Liver (tissue), 9 donors: Measurements from ENCODE around the gene ARHGEF25. TPM values are rescaled to one million over a fixed set of nuclear protein-coding genes. Genes with fewer than 3 reads are reported as not detected.

ENCODE experiments used
- DNase-seq: peaks from one replicate; pipeline ENCODE4 v3.0.0-alpha.2; 2017; ENCODE audit warnings: low spot score
- H3K27ac ChIP-seq, 2 donors: one replicate each; pipeline ENCODE4 v1.7.0; 2013; ENCODE audit warnings: inconsistent platforms in 2 of 2, low read length in 2 of 2, control low read depth in 1 of 2, low read depth in 1 of 2, mild to moderate bottlenecking in 1 of 2
- H3K27me3 ChIP-seq, 4 donors: one replicate each; pipeline versions ENCODE4 v1.6.1 to v1.7.0; 2013; ENCODE audit warnings: low read length in 3 of 4, inconsistent platforms in 1 of 4, mild to moderate bottlenecking in 1 of 4, moderate library complexity in 1 of 4; ENCODE audit not compliant: control insufficient read depth in 4 of 4, insufficient read depth in 4 of 4
- H3K36me3 ChIP-seq, 4 donors: one replicate each; pipeline versions ENCODE4 v1.6.1 to v1.7.0; 2013; ENCODE audit warnings: low read length in 3 of 4, mild to moderate bottlenecking in 3 of 4, low read depth in 1 of 4, moderate library complexity in 1 of 4; ENCODE audit not compliant: control insufficient read depth in 4 of 4, insufficient read depth in 3 of 4
- H3K4me1 ChIP-seq, 4 donors: one replicate each; pipeline versions ENCODE4 v1.6.1 to v1.7.0; 2013; ENCODE audit warnings: low read length in 3 of 4, mild to moderate bottlenecking in 3 of 4, moderate library complexity in 1 of 4; ENCODE audit not compliant: control insufficient read depth in 4 of 4, insufficient read depth in 4 of 4
- H3K4me3 ChIP-seq, 3 donors: one replicate each; pipeline versions ENCODE4 v1.6.1 to v1.7.0; 2013; ENCODE audit warnings: low read length in 3 of 3, control low read depth in 1 of 3, low read depth in 1 of 3, mild to moderate bottlenecking in 1 of 3
- H3K9ac ChIP-seq, 2 donors: one replicate each; pipeline ENCODE4 v1.7.0; 2013; ENCODE audit warnings: low read length in 2 of 2, mild to moderate bottlenecking in 2 of 2, moderate library complexity in 2 of 2, control low read depth in 1 of 2, low read depth in 1 of 2
- H3K9me3 ChIP-seq, 4 donors: one replicate each; pipeline versions ENCODE4 v1.6.1 to v1.7.0; 2013; ENCODE audit warnings: low read length in 3 of 4; ENCODE audit not compliant: control insufficient read depth in 4 of 4
- ATF3 ChIP-seq: IDR thresholded peaks from 2 replicates; pipeline ENCODE4 v1.6.1; 2016; ENCODE audit warnings: antibody characterized with exemption
- CTCF ChIP-seq: fragments of 150-350 bp; IDR thresholded peaks from 2 replicates; pipeline ENCODE4 v1.5.1; 2017; ENCODE audit warnings: improper control_type of control experiment, low read depth, low read length; ENCODE audit not compliant: missing input control
- EGR1 ChIP-seq, 2 donors: IDR thresholded peaks; 2 replicates each; pipeline ENCODE4 v1.6.1; 2016 to 2018; ENCODE audit warnings: antibody characterized with exemption in 2 of 2, low read depth in 2 of 2
- FOXA1 ChIP-seq: IDR thresholded peaks from 2 replicates; pipeline ENCODE4 v1.6.1; 2016; ENCODE audit warnings: antibody characterized with exemption
- FOXA2 ChIP-seq: IDR thresholded peaks from 2 replicates; pipeline ENCODE4 v1.6.1; 2016; ENCODE audit warnings: antibody characterized with exemption
- GABPA ChIP-seq, 2 donors: IDR thresholded peaks in 1 of 2; conservative IDR thresholded peaks in 1 of 2; 2 replicates each; pipeline ENCODE4 v1.6.1; 2016; ENCODE audit warnings: antibody characterized with exemption in 2 of 2, mild to moderate bottlenecking in 1 of 2, moderate library complexity in 1 of 2
- HNF4A ChIP-seq, 2 donors: conservative IDR thresholded peaks; 2 replicates each; pipeline ENCODE4 v1.6.1; 2016; ENCODE audit warnings: antibody characterized with exemption in 2 of 2, mild to moderate bottlenecking in 2 of 2
- HNF4G ChIP-seq: IDR thresholded peaks from 2 replicates; pipeline ENCODE4 v1.6.1; 2016; ENCODE audit warnings: antibody characterized with exemption
- JUND ChIP-seq, 2 donors: IDR thresholded peaks; 2 replicates each; pipeline ENCODE4 v1.6.1; 2016; ENCODE audit warnings: antibody characterized with exemption in 2 of 2
- RAD21 ChIP-seq, 2 donors: IDR thresholded peaks; 2 replicates each; pipeline ENCODE4 v1.6.1; 2016; ENCODE audit warnings: antibody characterized with exemption in 2 of 2, mild to moderate bottlenecking in 2 of 2
- SP1 ChIP-seq: IDR thresholded peaks from 2 replicates; pipeline ENCODE4 v1.6.1; 2018; ENCODE audit warnings: antibody characterized with exemption, mild to moderate bottlenecking
- TAF1 ChIP-seq: conservative IDR thresholded peaks from 2 replicates; pipeline ENCODE4 v1.6.1; 2016; ENCODE audit warnings: antibody characterized with exemption, mild to moderate bottlenecking
- WGBS: extraction: QIAGEN DNeasy Blood & Tissue Kit; methylation state at CpG from one replicate; pipeline ENCODE4 v1.1.7; 2013; 5-methylcytosine and 5-hydroxymethylcytosine counted together
- polyA plus RNA-seq, 2 donors: library from polyadenylated mRNA; stranded (reverse) in 1 of 2; unstranded in 1 of 2; fragments of 200-250 nt in 1 of 2; fragments of >200 nt in 1 of 2; fragmentation: Nextera tagmentation in 1 of 2; extraction: Ambion mirVana in 1 of 2; gene quantifications; one replicate each; pipeline versions ENCODE4 v1.2.1 to v1.2.3, GENCODE V29; 2013 to 2015
- total RNA-seq, 2 donors: library from RNA; depleted of rRNA; stranded (reverse); fragments of >200 nt; gene quantifications; one replicate each; pipeline ENCODE4 v1.2.3, GENCODE V29; 2014
- donor health status: healthy.
- donor health status: healthy.
- donor health status: healthy.
- donor health status: healthy.
- donor health status: healthy.

The ARHGEF25 gene
- total RNA-seq, result 1 to 10 TPM; 2.0 to 2.3 TPM
- polyA plus RNA-seq, result 1 to 10 TPM in 1 of 2 donors, under 1 TPM in 1; 0.57 to 1.8 TPM

GRCh38 chr12:57611108-57611826 lies at the start of gene ARHGEF25:
Gene ARHGEF25, plus strand, starts transcription at chr12:57611435. Its CDS starts 460 bp downstream, at chr12:57611895.
- peak; percentile 45 for DNase-seq
- no peaks in the 10 kb centered on the region for H3K9me3 ChIP-seq
- no peaks in the 10 kb centered on the region for H3K36me3 ChIP-seq
- H3K4me3 ChIP-seq, result peak within 1 kb of the TSS in 2 of 3 donors; percentile 37 to 50
- TF ChIP-seq TAF1, result no peak
- no peak for TF ChIP-seq JUND (IDR thresholded peaks at IDR 0.05)
- no peak for TF ChIP-seq CTCF
- no peak for TF ChIP-seq SP1
- H3K27me3 ChIP-seq, result peaks cover 0 to 7% (median 3%) of the 10 kb centered on the region in 4 donors
- WGBS, result 2% methylated on average over 55 of the region's 55 CpGs
- H3K27ac ChIP-seq, result peak within 1 kb of the TSS; percentile 53 to 54
- H3K9ac ChIP-seq, result no peak within 1 kb of the TSS
- H3K4me1 ChIP-seq, result peaks cover 0 to 12% (median 11%) of the 10 kb centered on the region in 4 donors

GRCh38 chr12:57563358-57563757 lies 47.9 kb upstream of the ARHGEF25 start:
- H3K27me3 ChIP-seq, result peaks cover 0 to 3% (median 0%) of the 10 kb centered on the region in 4 donors
- no peak overlapping the region for H3K27ac ChIP-seq
- DNase-seq, result no peak
- no peak overlapping the region for H3K9ac ChIP-seq
- WGBS, result 44% methylated on average over 4 of the region's 4 CpGs
- TF ChIP-seq EGR1 (IDR thresholded peaks at IDR 0.05; ENCODE audit: low read depth in 2 of 2), result no peak
- TF ChIP-seq HNF4A (conservative IDR thresholded peaks at IDR 0.05), result no peak
- TF ChIP-seq ATF3, result no peak
- no peak for TF ChIP-seq JUND (IDR thresholded peaks at IDR 0.05)
- no peak for TF ChIP-seq SP1
- TF ChIP-seq CTCF, result no peak
- TF ChIP-seq HNF4G, result no peak
- no peak for TF ChIP-seq RAD21 (IDR thresholded peaks at IDR 0.05)
- H3K4me3 ChIP-seq, result no peak overlapping the region
- H3K36me3 ChIP-seq, result no peaks in the 10 kb centered on the region
- no peaks in the 10 kb centered on the region for H3K9me3 ChIP-seq
- no peaks in the 10 kb centered on the region for H3K4me1 ChIP-seq

GRCh38 chr12:57564178-57564740 lies 47.0 kb upstream of the ARHGEF25 start:
- no peak for DNase-seq
- Histone ChIP-seq H3K36me3 (no peaks in the 10 kb centered on the region), H3K9me3 (no peaks in the 10 kb centered on the region), H3K9ac (no peak overlapping the region), H3K27ac (no peak overlapping the region), H3K27me3 (peaks cover 0 to 6% (median 0%) of the 10 kb centered on the region in 4 donors), H3K4me3 (no peak overlapping the region), H3K4me1 (no peaks in the 10 kb centered on the region)
- TF ChIP-seq FOXA1 (no peak), EGR1 (IDR thresholded peaks at IDR 0.05; ENCODE audit: low read depth in 2 of 2) (no peak), GABPA (IDR thresholded peaks at IDR 0.05 in 1 of 2, conservative IDR thresholded peaks at IDR 0.05 in 1 of 2) (no peak), HNF4G (no peak), FOXA2 (no peak), CTCF (no peak), TAF1 (no peak), HNF4A (conservative IDR thresholded peaks at IDR 0.05) (no peak)
- 80% methylated on average over 7 of the region's 7 CpGs for WGBS
